Measurements from ENCODE around the gene FAM114A1.
A peak's percentile ranks its signal among the peaks of the same experiment; 100 is the strongest.

The FAM114A1 gene

DNA sequence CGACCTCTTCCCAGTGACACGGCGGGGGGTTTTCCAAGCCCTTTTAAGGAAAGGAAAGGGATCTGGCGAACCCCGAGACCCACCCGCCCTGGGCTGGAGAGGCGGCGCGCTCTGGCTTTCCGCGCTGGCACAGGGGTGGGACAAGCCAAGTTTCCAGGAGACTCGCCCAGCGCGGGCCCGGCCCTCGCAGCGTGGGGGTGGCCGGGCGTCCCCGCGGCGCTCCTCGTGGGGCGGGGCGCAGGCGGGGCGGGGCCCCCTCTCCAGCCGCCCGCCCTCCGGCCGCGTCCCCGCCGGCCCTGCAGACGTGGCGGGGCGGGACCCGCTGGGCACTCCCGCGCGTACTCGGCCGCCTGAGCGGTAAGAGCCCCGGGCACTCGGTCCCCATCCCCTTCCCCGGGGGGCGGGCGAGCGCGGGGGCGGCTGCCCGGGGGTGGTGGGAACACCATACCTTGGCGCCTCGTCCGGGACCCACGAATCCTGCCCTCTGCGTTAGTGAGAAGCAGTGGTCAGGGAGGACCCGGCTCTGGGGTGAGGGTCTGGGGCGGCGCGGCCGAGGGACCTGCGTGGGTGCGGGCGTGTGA, at the start of gene FAM114A1:
Gene FAM114A1 (plus strand): TSS at position 329 of the 581 bp plus-strand sequence. CDS start 10,273 bp downstream, outside the sequence.
- peak; percentile 35 for DNase-seq

- no peak for DNase-seq
Observed at GRCh38 chr4:38818441-38818976, 49.1 kb upstream of the FAM114A1 start.

DNA sequence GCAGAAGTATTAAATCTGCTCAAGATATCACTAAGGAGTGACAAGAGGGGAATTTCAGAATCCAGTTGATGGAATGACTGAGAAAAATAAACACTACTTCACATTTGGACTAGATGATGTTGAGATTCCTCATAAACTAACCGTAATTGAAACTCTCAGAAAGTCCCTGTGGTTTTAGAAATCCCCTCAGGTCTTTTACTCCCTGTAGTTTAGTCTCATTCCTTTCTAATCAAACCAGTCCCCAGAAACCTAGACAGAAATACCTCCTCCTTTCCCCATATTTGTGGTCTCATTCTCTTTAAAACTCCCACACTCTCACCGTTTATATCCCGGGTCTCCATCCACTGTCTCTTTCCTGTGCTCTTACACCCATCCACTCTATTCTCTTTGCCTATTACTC, 48.0 kb upstream of the FAM114A1 start:
- DNase-seq: no peak

- no peak for DNase-seq
Observed at GRCh38 chr4:38820329-38821061, 47.1 kb upstream of the FAM114A1 start.

DNA sequence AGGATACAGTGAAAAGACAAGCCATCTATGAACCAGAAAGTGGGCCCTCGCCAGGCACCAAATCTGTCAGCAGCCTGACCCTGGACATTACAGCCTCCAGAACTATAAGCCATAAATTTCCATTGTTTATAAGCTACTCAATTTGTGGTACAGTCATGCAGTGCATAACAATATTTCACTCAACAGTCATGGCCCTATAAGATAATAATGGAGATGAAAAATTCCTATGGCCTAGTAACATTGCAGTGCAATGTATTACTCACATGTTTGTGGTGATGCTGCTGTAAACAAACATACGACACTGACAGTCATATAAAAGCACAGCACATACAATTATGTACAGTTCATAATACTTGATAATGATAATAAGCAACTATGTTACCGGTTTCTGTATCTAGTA, 45.9 kb upstream of the FAM114A1 start:
- DNase-seq: no peak

DNA sequence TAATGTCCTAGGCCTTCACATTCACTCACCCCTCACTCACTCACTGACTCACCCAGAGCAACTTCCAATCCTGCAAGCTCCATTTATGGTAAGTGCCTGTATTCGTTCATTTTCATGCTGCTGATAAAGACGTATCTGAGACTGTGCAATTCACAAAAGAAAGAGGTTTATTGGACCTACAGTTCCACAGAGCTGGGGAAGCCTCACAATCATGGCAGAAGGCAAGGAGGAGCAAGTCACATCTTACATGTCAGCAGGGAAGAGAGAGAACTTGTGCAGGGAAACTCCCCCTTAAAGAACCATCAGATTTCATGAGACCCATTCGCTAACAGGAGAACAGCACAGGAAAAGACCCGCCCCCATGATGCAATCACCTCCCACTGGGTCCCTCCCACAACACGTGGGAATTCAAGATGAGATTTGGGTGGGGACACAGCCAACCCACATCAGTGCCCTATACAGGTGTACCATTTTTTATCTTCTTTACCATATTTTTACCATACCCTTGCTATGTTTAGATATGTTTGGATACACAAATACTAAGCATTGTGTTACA, 44.8 kb upstream of the FAM114A1 start:
- DNase-seq: no peak

GRCh38 chr4:38823766-38824165, 43.8 kb upstream of the FAM114A1 start:
- no peak for DNase-seq

GRCh38 chr4:38829237-38829636, 38.4 kb upstream of the FAM114A1 start:
- DNase-seq: no peak

DNA sequence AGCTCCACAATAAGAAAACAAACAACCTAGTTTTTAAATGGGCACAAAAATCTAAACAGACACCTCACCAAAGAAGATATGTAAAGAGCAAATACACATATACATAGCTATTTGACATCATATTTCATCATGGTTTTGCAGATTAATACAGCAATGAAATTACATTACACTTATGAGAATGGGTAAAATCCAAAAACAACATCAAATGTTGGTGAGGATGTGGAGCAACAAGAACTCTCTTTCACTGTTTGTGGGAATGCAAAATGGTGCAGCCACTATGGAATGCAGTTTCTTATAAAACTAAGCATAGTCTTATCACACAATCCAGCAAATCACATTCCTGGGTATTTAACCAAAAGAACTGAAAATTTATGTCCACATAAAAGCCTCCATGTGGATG, 36.0 kb upstream of the FAM114A1 start:
- DNase-seq: no peak

GRCh38 chr4:38832206-38832605, 35.4 kb upstream of the FAM114A1 start:
- no peak for DNase-seq

GRCh38 chr4:38832624-38833528, 34.7 kb upstream of the FAM114A1 start:
- DNase-seq: no peak

GRCh38 chr4:38834570-38834969, 33.0 kb upstream of the FAM114A1 start:
- DNase-seq: no peak

DNA sequence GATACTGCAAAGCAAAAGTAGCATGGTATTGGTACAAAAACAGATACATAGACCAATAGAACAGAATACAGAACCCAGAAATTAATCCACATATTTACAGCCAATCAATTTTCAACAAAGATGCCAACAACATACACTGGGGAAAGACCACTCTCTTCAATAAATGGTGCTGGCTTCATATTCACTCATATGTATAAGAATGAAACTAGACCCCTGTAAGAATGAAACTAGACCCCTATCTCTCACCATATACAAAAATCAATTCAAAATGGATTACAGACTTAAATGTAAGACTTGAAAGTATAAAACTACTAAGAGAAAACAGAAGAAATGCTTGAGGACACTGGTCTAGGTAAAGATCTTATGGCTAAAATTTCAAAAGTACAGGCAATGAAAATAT, 30.3 kb upstream of the FAM114A1 start:
- no peak for DNase-seq

GRCh38 chr4:38837849-38838248, 29.8 kb upstream of the FAM114A1 start:
- DNase-seq: no peak

- DNase-seq: peak; percentile 75
Observed at GRCh38 chr4:38842994-38843393, 24.6 kb upstream of the FAM114A1 start.

DNA sequence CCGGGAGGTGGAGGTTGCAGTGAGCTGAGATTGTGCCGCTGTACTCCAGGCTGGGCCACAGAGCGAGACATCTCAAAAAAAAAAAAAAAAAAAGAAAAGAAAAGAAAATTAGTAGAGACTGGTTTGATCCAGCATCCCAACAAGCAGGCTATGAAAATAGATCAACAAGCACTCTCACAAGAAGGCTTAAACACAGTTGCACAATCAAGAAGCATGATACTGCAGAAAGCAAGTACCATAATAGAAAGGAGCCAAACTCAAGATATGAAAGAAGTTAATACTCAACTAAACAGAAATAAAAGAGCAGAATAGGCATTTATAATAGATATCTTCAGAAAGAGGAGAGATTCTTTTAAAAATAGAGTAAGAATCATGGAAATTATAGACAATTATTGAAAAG, 21.6 kb upstream of the FAM114A1 start:
- no peak for DNase-seq

DNA sequence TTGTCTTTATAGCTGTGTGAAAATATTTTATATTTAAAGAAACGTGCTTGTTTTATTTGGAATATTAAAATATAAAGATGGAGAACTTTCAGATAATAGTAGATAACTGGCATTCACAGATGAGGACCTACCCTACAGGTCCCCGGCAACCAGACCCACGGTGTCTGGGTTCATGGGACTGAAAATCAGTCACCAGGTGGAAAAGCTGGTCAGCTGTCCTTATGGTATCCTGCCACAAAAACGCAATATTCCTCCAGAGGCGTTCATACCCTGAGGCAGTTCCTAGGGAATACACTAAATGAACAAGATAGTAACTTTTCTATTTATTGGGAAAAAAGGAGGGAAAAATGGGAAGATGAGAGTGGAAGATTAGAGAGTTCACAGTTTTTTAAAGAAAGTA, 12.1 kb upstream of the FAM114A1 start:
- DNase-seq: no peak

GRCh38 chr4:38856046-38856445, 11.6 kb upstream of the FAM114A1 start:
- no peak for DNase-seq

- peak; percentile 57 for DNase-seq
Observed at GRCh38 chr4:38856524-38857337, 10.9 kb upstream of the FAM114A1 start, which contains the start of gene TLR6. TLR6 (minus strand) TSS chr4:38856817; CDS start chr4:38829473, 27,344 bp downstream.

- no peak for DNase-seq
Observed at GRCh38 chr4:38857354-38858096, 10.1 kb upstream of the FAM114A1 start.

- DNase-seq: no peak
Observed at GRCh38 chr4:38858097-38858420, 9.5 kb upstream of the FAM114A1 start.

Measured in NCI-H1436 (cell line).